Measurements from ENCODE around the gene TUNAR.

TUNAR gene

DNA sequence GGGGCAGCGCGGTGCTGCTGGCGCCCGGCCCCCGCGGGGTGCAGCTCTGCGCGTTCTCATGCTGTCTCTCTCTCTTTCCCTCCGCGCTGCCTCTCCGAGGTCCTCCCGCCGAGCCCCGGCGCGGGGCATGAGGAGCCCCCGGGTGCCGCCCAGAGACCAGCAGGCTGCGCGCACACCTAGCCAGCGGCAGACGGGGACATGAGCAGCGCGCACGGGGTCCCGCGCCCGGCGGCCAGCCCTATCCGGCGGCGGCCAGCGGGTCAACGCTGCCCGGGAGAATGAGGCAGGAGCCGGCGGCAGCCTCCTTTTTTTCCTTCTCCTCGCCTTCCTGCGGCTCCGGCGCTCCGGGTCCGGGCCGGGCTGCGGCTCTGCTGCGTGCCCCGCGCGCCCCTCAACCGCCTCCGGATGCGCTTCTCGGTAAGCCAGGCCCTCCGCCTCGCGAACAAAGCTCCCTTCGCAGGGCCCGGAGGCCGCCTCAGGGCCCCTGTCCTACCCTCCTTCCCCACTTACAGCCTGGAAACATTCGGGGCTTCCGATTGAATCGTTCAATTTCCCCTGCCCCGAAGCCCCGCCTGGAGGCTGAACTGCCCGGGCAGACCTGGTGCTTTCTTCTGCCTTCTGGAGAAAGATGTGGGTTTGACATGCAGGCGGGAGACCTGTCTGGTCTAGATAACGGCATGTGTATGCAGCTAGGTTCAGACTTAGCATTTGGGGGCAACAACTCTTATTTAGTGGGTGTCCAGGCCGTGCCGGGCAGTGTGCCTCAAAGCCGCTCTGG, at the start of gene TUNAR:
TUNAR (plus strand) TSS at position 72 of the 778 bp plus-strand sequence.
- DNase-seq = no peak

DNA sequence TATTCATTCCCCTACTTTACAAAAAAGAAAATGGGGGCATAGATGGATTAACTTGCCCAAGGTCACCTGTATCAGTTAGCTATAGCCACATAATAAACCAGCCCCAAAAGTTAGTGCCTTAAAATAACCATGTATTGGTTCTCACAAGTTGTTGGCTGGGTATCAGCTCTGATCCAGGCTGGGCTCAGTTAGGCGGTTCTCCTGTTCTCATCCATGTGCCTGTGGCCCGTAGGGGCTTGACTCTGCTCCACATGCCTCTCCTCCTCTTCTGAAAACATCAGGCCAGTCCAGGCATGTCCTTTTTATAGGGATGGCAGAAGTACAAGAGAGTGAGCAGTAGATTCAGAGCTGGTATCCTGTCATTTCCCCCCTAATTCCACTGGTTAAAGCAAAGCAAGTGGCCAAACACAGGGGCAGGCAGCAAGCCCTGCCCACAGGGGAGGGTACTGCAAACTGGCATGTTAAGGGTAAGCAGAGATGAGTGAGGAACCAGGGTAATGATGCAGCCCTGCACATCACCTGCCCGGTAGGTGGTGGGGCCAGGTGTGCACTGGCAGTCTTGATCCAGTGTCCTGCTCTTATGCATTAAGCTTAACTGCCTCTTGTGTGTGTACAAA, 47.9 kb upstream of the TUNAR start:
- no peak for DNase-seq

DNA sequence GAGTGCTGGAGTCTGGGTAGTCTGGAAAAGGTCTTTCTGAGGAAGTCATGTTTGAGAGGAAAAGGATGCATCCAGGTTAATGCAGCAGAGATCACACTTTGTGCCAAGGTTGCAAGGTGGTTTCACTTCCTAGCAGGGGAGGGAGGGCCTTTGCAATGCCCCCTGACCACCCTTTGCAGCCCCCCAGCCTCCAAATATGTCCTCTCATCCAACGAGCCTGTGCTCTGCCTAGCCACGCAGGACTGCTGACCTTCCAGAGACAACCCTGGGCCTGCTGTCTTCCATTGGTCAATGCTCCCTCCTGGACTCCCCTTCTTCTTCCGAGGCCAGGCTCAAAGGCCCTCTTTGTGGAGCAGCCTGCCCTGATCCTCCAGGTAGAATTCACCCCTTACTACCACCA, 47.3 kb upstream of the TUNAR start:
- no peak for DNase-seq

DNA sequence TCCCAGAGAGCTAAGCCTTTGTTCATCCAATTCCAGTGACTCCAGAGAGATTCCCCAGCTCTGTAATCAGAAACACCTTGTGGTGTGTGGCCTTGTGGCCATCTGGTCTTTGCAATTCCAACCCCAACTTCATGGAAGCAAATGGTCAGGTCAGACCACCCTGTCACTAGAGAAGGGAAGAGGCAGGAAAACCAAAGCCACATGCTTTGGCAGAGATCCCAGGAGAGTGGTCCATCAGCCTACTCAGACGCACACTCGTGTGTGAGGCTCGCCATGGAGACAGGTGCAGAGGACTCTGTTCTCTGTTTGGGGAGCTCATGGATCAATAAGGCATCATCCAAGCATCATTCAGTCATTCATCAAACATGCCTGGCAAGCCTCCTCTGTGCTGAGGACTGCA, 46.2 kb upstream of the TUNAR start:
- DNase-seq = no peak

DNA sequence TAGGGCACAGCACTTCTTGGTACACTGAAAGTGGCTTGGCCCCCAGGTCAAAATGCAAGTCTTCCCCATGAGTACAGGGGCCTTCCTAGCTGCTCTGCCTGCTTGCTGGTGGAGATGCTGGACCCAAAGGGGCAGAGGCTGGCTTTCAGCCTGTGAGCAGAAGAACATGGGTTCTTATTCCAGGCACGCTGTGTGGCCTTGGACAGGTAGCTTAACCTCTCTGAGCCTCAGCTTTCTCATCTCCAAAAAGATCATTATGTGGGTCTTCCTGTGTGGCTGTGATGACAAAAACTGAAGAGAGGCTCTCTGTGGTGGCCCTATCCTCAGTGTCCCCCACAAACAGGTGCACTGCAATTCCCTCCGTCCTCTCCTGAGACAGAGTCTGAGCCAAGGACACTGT, 45.6 kb upstream of the TUNAR start:
- DNase-seq = no peak

DNA sequence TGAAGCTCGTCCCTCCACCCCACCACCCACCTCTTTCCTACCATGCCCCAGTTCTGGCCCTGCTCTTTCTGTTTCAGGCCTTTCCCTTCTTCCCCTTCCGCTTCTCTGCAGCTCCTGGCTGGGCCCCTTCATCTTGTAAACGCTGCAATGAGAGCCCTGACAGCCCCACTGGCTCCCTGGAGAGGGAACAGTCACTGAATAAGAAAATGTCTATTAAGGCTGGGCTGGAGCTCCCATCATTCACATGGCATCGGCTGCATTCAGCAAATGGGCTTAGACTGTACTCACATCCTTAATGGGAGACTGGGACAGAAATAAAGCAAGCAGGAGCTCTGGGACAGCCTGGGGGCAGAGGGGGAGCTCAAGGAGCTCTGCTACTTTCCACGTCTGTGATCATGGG, 45.2 kb upstream of the TUNAR start:
- no peak for DNase-seq

DNA sequence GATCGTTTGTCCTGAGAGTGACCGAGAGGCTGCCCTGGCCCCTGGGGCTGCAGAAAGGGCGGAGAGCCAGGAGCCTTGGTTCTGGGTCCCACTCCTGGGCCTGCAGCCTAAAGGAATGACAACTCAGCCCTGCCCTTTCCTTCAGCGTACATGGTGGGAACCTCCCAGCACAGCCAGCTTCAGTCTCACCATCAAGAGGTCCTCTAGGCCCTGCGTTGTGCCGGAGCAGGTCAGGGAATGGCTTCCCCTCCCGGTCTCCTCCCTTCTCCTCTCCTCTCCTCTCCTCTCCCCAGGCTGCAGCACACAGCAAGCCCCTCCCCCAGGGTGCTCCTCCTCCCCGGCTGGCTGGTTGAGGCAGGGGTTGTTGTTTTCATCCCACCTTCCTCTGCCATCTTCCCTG, 44.6 kb upstream of the TUNAR start:
- DNase-seq = no peak

DNA sequence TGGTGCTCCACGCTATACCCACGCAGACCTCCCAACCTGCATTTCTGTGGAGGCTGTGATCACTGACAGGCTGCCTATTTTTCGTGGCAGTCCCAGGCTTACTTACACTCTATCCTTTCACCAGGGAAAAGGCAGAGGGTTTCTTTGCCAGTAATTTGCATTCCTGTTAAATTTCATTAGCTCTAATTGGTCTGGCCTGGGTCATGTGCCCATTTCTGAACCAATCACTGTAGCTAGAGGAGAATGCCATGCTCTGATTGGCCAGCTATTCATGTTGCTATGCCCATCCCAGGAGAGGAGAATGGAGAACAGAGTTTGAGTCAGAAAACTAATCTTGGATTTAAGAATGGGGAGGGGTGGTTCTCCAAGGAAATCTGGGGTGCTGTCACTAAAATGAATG, 43.2 kb upstream of the TUNAR start:
- no peak for DNase-seq

DNA sequence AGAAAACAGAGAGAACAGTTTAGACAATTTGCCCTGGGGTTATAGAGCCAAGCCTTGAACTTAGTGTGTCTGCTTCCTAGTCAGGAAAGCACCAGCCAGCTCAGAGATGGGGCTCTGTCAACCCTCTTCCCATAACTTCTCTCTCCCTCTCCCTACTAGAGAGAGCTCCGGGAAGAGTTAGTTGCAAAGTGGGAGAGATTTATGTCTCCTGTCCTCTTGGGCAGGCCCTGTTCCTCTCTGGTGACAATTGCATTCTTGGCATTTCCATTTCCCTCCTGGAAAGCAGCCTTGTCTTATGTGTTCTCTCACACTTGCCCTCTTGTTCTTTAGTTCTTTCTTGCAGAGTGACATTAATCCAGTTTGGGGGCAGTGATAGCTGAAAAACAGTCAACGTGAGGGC, 42.1 kb upstream of the TUNAR start:
- DNase-seq = no peak

DNA sequence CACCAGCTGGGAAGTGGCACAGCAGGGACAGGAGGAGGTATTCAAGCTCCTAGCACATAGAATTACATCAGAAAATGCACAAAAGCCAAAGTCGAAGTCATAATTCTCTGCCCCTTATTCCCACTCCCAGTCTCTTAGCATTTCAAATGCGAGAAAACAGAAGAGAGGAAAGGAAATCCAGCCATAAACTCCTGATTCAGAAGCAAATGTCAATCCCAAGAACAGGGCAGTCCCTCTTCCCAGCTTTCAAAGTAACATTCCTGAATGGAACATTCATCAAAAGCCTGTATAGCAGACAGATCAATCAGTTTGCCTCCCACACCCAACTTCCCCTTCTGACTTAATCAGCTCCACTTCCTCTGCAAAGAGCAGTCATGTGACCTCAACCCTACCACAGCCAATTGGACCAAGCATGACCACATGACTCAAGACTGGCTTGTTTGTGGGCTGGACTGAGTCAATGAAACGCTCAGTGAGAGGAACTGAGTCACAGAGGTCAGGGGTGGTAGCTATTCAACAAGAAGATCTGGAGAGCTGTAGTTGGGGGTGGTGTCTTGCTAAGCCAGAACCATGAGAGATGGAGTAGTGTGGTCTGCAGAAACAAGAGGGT, 41.4 kb upstream of the TUNAR start:
- DNase-seq = no peak

DNA sequence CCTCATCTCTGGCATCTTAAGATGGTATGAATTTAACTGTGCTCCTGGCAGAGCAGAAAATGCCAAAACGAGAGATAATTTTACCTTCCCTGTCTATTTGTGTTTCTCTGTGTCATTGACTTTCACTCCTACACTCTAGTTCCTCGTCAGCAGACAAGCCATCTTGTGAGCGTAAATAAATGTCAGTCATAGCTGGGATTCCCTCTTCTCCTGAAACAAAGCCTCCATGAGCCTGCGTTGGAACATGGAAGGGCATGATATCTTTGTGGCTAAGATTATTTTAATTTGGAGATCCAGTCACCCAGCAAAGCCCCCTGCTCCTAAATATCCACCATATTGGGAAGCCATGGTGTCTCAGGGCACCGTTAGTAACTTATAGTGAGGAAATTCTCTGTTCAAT, 37.8 kb upstream of the TUNAR start:
- DNase-seq = no peak

DNA sequence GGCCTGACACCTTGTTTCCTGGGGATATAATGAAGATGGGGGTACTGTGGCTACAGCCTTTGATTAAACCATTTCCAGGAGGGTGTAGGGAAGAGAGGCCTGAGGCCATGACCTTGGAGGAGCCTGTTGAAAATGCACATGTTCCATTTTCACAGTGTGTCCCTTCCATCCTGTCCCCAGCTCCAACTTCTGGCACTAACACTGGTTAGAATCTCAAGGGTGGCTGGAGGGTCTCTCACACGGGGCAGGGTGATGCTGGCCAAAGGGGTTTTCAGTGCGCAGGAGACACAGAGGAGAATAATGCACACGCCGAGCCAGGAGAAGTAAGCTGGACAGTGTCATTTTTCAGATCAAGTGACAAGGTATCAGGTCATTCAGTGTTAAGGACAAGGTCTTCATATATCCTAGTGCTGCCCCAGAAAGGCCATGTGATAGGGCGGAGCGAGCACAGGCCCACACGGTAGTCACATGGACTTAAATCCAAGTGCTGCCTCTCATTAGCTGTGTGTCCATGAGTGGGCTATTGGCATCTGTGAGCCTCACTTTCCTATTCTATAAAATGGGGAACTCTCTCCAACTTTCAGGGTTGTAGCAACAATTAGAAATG, 36.4 kb upstream of the TUNAR start:
- DNase-seq = no peak

DNA sequence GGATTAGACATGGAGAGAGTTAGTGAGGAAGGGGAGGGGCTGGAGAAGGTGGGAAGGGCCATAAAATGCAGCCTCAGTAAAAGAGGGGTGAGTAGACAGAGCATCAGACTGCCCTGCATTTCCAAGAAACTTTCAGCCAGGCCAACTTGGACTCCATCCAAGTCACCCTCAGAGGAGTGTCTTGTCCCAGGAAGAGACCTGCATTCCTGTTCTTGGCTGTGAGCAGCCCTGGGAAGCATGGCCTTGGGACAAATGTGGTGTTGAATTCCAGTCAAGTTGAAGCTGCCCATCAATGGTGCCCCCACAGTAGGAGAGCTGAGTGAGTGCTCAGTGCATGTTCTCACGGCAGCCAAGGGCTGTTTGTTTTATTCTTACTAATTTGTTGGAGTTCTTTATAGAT, 35.0 kb upstream of the TUNAR start:
- no peak for DNase-seq

DNA sequence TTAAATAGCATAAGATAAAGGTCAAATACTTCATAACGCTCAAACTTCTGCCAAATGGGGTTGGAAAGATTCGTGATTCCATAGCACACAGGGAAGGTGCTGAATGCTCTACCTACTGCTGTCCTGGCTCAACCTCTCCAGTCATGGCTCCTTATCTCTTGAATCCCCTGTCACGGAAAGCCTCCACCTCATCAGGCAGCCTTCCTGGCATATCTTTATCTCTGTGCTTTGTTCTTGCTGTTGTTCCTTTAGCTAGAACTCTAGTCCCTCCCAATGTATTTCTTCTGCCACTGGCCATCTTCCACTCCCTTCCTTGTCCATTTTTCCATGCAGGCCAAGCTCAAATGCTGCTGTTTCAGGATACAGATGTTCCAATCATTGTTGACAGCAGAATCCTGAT, 26.9 kb upstream of the TUNAR start:
- DNase-seq = no peak

DNA sequence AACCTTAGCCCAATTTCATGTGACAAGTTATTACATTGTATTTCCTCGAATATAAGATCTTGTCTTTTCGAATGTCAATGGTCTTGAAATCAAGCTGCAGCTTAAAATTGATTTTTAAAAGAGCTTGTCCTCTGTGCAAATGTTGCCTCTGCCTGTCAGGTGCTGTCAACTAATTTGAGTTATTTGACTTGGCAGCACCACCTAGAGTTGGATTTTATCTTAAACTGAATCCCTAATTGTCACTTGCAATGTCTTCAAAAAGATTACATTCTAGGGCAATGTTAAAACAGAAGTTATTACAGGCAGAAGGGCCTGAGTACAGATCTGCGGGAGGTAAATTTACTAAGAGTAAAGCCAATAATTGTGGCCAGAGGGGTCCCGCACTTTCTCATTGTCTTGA, 26.2 kb upstream of the TUNAR start:
- DNase-seq = no peak

DNA sequence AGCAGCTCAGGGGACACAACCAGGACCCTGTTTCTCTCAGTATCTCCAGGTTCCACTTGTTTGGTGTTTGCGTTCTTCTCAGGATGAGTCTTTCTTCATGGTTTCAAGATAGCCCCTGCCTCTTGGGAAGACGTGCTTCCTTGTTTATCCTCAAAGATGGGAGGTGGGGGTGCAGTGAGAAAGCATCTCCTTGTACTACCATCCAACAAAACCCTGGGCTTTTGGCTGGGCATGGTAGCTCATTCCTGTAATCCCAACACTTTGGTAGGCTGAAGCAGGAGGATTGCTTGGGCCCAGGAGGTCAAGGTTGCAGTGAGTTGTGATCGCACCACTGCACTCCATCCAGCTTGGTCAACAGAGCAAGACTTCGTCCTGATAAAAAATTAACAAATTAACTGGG, 21.0 kb upstream of the TUNAR start:
- DNase-seq = no peak

DNA sequence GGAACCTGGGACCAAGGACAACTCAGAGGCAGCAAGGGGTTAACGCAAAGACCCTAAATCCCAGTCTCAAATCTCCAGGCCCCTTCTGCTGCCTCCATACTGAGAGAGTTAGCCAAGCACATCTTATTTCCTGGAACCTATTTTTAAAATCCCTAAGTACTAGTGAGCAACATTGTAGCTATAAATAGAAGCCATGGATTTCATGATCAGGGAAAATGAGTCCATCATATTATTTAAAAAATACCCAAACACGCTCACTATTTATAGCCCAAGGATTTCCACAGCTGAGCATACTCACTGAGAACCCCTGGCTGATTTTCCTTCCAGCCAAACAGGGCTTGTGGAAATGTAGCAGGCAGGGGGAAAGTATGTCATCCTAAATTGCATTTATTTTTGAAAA, 19.4 kb upstream of the TUNAR start:
- DNase-seq = no peak

DNA sequence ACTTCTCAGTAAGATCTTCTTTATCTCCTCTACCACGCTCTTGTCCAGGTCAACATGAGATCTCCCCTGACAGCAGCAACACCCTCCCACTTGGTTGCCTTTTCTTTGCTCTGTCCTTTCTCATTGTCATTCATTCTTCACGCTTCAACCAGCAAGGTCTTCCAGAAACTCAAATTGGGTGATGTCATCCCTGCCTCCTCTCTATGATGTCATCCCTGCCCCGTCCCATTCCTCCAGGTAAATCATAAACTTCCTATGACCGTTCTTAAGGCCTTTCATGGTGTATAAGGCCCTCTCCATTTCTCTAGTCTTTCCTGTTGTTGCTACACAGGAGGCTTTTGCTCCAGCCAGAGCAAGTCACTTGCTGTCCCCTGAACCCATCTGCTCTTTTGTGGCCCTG, 17.7 kb upstream of the TUNAR start:
- DNase-seq = no peak

DNA sequence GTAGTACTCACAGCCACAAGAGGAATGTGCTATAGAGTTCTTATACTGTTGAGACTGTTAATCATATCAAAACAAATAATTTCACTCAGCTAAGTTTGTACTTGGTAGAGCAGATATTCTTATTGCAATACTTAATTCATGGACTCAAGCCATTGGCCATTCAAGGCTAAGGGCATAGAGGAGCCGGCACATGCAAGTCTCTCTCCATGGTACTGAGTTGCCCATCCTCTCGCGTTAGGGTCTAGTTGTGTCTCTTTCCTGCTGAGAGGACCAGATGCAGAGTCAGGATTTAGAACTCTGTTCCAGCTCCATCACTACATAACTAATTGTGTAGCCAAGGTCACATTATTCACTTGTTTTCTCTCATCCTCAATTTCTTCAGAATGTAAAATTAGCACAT, 14.4 kb upstream of the TUNAR start:
- DNase-seq = no peak

DNA sequence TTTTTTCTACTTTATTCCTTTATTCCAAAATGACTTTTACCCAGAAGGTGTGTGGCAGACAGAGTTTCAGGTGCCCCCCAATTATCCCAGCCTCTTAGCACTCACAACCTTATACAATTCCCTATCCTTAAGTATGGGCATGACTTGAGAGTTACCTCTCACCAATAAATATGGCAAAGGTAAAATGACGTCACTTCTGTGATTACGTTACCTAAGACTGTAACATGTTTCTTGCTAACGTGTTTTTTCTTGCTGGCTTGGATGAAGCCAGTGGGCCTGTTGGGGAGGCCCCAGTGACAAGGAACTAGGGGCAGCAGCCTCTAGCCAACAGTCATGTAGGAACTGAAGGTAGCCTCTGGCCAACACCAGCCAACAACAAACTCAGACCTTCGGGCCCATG, 13.3 kb upstream of the TUNAR start:
- no peak for DNase-seq

DNA sequence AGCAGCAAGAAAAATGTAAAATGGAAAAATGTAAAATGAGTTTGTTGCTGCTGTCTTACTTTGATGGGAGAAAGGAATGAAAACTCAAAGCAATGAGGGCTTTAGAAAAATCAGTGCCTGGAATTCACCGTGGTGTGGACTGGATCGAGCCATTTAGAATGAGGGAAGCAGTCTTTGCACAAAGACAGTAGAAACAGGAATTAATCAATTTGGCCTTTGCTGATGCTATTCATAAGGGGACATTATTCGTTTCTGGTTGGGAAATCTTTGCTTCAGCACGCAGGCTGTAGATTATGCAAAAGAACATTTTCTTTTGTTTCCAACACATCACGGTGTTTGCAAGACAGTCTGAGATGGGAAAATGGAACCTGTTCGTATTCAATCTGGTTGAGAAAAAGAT, 6.9 kb upstream of the TUNAR start:
- DNase-seq = no peak

DNA sequence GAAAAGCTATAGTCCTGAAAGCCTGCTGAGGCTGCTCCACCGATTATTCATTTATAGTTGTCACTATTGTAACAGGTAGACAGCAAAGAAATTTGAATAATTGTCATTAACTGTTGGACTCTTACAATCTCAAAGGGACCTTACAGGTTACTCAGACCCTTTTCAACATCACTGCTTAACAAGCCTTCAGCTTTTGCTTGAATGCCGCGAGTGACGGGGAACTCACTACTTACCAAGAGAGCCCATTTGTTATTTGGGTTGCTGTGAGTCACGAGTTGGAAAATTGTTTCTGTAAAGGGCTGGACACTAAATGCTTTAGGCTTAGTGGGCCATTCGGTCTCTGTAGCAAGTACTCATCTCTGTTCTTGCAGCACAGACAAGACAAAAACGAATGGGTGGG, 5.9 kb upstream of the TUNAR start:
- no peak for DNase-seq

DNA sequence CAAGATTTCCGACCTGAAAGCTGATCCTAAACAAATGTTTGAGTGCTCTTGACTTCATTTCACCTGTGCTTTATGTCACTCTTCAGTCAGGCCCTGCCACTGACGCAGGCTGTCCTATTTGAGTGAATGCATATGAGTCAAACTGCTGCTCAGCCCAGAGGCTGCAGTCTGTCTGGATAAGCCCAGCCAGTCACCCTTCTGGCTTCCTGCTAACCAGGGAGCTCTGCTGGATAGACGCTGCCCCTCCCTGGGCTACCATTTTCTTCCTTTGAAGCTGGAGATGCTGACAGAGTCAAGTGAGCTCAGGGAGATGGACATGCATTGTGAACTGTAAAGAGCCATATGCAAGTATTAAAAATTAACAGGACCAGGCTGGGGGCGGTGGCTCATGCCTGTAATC, 5.1 kb upstream of the TUNAR start:
- DNase-seq = no peak

DNA sequence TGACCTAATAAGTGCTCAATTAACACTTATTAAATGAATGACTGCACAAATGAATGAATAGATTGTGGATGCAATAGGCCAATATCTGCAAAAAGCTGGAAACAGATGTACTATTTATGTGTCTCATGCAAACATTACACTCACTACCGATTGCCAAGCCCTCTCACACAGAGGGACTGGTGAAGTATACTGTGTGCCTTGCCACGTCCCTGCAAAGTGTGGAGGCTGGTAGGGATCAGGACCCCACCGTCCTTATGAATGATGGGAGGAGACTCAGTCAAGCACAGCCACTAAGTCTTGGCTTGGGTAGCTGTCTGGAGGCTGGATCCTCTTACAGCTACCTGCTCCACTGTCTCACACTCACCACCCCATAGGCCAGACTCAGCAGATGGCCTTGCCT, 3.9 kb upstream of the TUNAR start:
- no peak for DNase-seq
